Left lung (tissue), 10 donors: ENCODE data around the gene HSBP1. TPM values are rescaled to one million over a fixed set of nuclear protein-coding genes. Genes with fewer than 3 reads are reported as not detected.
A peak's percentile ranks its signal among the peaks of the same experiment; 100 is the strongest.

Experiments used
- ATAC-seq: fragments of 200-7000 bp; cut with Tn5 transposase; one replicate; pipeline ENCODE4 v1.9.1; 2020; ENCODE audit warnings: moderate library complexity
- DNase-seq, 4 donors: peaks; one replicate each; pipeline ENCODE4 v3.0.0-alpha.2; 2013 to 2020
- H3K27ac ChIP-seq, 2 donors: fragments of 200-600 bp; sonication (generic) in 1 of 2; one replicate each; pipeline versions ENCODE4 v1.5.0 to v1.8.0; 2020 to 2021
- H3K27me3 ChIP-seq, 2 donors: fragments of 200-600 bp; sonication (generic) in 1 of 2; one replicate each; pipeline versions ENCODE4 v1.5.0 to v1.8.0; 2020 to 2021
- H3K36me3 ChIP-seq, 2 donors: fragments of 200-600 bp; sonication (generic) in 1 of 2; one replicate each; pipeline versions ENCODE4 v1.5.0 to v1.8.0; 2020 to 2021
- H3K4me1 ChIP-seq, 2 donors: fragments of 200-600 bp; one replicate each; pipeline ENCODE4 v1.8.0; 2021
- H3K4me3 ChIP-seq, 2 donors: fragments of 200-600 bp; sonication (generic) in 1 of 2; one replicate each; pipeline versions ENCODE4 v1.5.0 to v1.8.0; 2020 to 2021; ENCODE audit warnings: mild to moderate bottlenecking in 1 of 2
- H3K9me3 ChIP-seq, 2 donors: fragments of 200-600 bp; sonication (generic) in 1 of 2; one replicate each; pipeline versions ENCODE4 v1.5.0 to v1.8.0; 2020 to 2021
- intact Hi-C, 2 donors: fragments of 100-400 bp; cut with DNase I; formaldehyde crosslinking; loops; one replicate each; pipeline versions ENCODE4 v1.11.2 to v1.14.2; 2022
- polyA plus RNA-seq, 6 donors: library from polyadenylated mRNA; unstranded; fragments of 120-200 nt; gene quantifications; one replicate each; pipeline ENCODE4 v1.2.1, GENCODE V29; 2013; ENCODE audit not compliant: insufficient read length in 6 of 6
- total RNA-seq, 2 donors: library from RNA; stranded (reverse); fragmentation: NEBNext Ultra II Directional; extraction: Animal tissue kit (Norgen Biotek cat#: 25700); gene quantifications; one replicate each; pipeline ENCODE4 v1.2.1, GENCODE V29; 2021
- TF ChIP-seq, protein P1 (sequence below), 2 donors: fragments of 200-600 bp; sonication (generic) in 1 of 2; IDR thresholded peaks; one replicate each; pipeline versions ENCODE4 v1.5.0 to v1.8.0; 2021; ENCODE audit warnings: antibody characterized with exemption in 2 of 2
- donor health status: DM: no; HTN: yes; CAD: no.
- donor health status: DM: no; HTN: no; CAD: no.

The HSBP1 gene
- total and polyA plus RNA-seq, 8 donors, result 118 to 184 (median 168) TPM

GRCh38 chr16:83776944-83777343 lies 30.8 kb upstream of the HSBP1 start:
- Histone ChIP-seq H3K9me3 (no peaks in the 10 kb centered on the region), H3K27ac (no peak overlapping the region), H3K36me3 (no peaks in the 10 kb centered on the region), H3K4me1 (peaks cover 5 to 10% of the 10 kb centered on the region in 2 donors), H3K4me3 (no peak overlapping the region), H3K27me3 (no peaks in the 10 kb centered on the region)
- TF ChIP-seq, protein P1, sequence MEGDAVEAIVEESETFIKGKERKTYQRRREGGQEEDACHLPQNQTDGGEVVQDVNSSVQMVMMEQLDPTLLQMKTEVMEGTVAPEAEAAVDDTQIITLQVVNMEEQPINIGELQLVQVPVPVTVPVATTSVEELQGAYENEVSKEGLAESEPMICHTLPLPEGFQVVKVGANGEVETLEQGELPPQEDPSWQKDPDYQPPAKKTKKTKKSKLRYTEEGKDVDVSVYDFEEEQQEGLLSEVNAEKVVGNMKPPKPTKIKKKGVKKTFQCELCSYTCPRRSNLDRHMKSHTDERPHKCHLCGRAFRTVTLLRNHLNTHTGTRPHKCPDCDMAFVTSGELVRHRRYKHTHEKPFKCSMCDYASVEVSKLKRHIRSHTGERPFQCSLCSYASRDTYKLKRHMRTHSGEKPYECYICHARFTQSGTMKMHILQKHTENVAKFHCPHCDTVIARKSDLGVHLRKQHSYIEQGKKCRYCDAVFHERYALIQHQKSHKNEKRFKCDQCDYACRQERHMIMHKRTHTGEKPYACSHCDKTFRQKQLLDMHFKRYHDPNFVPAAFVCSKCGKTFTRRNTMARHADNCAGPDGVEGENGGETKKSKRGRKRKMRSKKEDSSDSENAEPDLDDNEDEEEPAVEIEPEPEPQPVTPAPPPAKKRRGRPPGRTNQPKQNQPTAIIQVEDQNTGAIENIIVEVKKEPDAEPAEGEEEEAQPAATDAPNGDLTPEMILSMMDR (IDR thresholded peaks at IDR 0.05), result no peak
- intact Hi-C loops, result no loop called here
- ATAC-seq, result no peak
- no peak for DNase-seq

- no peaks in the 10 kb centered on the region for H3K27me3 ChIP-seq
- H3K4me1 ChIP-seq, result peaks cover 5 to 10% of the 10 kb centered on the region in 2 donors
- H3K27ac ChIP-seq, result no peak overlapping the region
- ATAC-seq (no peak), DNase-seq (peak in 1 of 4 donors; percentile 18)
- H3K9me3 ChIP-seq, result no peaks in the 10 kb centered on the region
- no peak overlapping the region for H3K4me3 ChIP-seq
- TF ChIP-seq, protein P1 (IDR thresholded peaks at IDR 0.05), result no peak
- intact Hi-C loops, result no loop called here
- no peaks in the 10 kb centered on the region for H3K36me3 ChIP-seq
These were observed 27.9 kb upstream of the HSBP1 start for GRCh38 chr16:83779886-83780285.

GRCh38 chr16:83785455-83785854 lies 22.3 kb upstream of the HSBP1 start:
- H3K36me3 ChIP-seq, result no peaks in the 10 kb centered on the region
- no peaks in the 10 kb centered on the region for H3K27me3 ChIP-seq
- no peak for DNase-seq
- intact Hi-C loops, result no loop called here
- H3K9me3 ChIP-seq, result no peaks in the 10 kb centered on the region
- H3K4me3 ChIP-seq, result no peak overlapping the region
- TF ChIP-seq, protein P1 (IDR thresholded peaks at IDR 0.05), result no peak
- H3K27ac ChIP-seq, result no peak overlapping the region
- peaks cover 0 to 2% of the 10 kb centered on the region in 2 donors for H3K4me1 ChIP-seq
- ATAC-seq, result no peak

DNA sequence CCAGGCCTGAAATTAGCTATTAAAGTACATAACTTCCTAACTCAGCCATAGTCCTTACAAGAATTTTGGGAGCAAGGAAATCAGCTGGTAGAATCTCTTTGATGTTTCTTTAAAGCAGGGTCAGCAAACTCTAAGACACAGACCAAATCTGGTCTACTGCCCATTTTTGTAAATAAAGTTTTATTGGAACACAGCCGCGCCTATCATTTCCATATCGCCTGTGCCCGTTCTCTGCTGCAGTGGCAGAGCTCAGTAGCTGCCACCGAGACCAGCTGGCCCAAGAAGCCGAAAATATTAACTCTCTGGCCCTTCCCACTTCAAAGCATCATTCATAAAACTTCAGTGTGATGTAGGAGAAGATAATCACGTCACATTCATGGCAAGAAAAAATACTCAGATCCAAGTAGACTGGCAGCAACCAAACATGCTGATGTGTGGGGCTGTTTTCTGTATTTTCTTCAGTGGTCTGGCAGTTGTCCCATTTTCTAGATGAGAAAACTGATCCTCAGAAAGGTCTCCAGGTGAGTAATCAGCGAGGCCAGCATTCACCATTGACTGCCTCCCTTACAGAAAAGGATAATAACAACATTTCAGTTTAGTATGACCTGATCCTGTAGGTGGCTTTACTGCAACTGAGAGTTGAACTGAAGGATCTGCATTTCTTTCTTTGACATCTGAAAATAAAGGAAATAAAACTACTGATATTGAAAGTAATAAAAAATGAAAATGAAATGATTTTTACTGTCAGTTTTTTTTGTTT lies 18.0 kb upstream of the HSBP1 start:
- intact Hi-C loops, result no loop called here
- no peaks in the 10 kb centered on the region for H3K4me1 ChIP-seq
- no peaks in the 10 kb centered on the region for H3K36me3 ChIP-seq
- H3K4me3 ChIP-seq, result no peak overlapping the region
- ATAC-seq, result no peak
- TF ChIP-seq, protein P1 (IDR thresholded peaks at IDR 0.05), result no peak
- H3K27ac ChIP-seq, result no peak overlapping the region
- DNase-seq, result no peak
- H3K9me3 ChIP-seq, result no peaks in the 10 kb centered on the region
- no peaks in the 10 kb centered on the region for H3K27me3 ChIP-seq

DNA sequence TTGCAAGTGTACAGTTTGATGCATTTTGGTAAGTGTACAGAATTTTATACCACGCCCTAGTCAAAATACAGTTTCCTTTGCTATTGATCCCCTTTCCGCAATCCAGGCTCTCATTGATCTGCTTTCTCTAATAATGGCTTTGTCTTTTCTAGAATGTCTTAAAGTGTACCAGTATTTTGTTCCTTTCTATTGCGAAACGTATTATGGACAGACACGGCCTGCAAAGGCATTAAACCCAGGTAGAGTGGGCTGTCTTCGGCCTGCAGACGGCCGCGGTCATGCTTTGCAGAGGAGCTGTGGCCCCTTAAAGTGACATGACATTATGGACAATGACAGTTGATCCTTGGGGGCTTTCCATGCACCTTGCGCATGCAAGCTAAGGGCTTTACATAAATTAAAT lies 15.9 kb upstream of the HSBP1 start:
- Histone ChIP-seq H3K36me3 (no peaks in the 10 kb centered on the region), H3K4me3 (no peak overlapping the region), H3K9me3 (no peaks in the 10 kb centered on the region), H3K27ac (no peak overlapping the region), H3K27me3 (no peaks in the 10 kb centered on the region), H3K4me1 (no peaks in the 10 kb centered on the region)
- DNase-seq, result no peak
- ATAC-seq, result no peak
- TF ChIP-seq, protein P1 (IDR thresholded peaks at IDR 0.05), result no peak
- intact Hi-C loops, result no loop called here
